ENCODE measurements around the gene PRR35.

PRR35 gene

DNA sequence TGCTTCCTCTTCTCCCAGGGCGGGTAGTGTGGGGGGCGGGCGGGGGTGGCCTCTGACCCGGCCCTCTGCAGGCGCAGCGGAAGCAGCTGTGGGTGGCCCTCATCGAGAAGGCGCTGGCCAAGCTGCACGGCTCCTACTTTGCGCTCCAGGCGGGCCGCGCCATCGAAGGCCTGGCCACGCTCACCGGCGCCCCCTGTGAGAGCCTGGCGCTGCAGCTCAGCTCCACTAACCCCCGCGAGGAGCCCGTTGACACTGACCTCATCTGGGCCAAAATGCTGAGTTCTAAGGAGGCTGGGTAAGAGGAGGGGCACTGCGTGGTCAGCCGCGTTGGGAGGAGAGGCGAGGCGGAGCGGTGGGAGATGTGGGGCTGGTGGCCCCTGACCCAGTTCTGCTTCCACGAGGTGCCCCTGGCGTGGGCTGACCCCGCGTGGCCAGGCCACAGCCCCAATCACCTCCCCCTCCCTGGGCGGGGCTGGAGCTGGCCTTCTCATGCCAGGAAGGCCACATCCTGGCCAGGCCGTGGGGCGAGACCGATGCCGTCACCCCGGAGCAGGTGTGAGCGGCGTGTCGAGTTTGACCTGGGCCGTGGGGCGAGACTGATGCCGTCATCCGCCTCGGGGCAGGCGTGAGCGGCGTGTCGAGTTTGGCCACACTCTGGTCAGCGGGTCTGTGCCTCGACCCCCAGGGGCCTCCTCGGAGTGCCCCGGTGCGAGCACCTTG is 10.5 kb upstream of the PRR35 start:
- DNase-seq: no peak

DNA sequence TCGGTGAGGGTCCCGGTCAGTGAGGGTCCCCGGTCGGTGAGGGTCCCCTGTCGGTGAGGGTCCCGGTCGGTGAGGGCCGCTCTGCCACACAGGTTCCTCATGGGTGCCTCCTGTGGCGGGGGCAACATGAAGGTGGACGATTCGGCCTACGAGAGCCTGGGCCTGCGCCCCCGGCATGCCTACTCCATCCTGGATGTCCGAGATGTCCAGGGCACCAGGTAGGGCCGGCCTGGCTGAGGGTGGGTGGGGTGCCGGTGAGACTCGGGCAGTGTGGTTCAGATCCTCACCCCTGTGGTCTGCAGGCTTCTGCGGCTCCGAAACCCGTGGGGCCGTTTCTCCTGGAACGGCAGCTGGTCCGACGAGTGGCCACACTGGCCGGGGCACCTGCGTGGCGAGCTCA is 9.0 kb upstream of the PRR35 start:
- DNase-seq: no peak

DNA sequence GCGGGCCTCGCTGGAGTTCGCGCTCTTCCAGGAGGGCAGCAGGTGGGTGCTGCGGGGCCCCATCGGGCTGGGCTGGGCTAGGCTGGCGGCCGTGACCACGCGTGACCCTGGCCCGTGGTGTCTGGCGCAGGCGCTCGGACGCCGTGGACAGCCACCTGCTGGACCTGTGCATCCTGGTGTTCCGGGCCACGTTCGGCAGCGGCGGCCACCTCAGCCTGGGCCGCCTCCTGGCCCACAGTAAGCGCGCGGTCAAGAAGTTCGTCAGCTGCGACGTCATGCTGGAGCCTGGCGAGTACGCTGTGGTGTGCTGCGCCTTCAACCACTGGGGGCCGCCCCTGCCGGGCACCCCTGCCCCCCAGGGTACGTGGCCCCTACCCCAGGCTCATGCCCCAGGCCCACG is 8.0 kb upstream of the PRR35 start:
- no peak for DNase-seq

DNA sequence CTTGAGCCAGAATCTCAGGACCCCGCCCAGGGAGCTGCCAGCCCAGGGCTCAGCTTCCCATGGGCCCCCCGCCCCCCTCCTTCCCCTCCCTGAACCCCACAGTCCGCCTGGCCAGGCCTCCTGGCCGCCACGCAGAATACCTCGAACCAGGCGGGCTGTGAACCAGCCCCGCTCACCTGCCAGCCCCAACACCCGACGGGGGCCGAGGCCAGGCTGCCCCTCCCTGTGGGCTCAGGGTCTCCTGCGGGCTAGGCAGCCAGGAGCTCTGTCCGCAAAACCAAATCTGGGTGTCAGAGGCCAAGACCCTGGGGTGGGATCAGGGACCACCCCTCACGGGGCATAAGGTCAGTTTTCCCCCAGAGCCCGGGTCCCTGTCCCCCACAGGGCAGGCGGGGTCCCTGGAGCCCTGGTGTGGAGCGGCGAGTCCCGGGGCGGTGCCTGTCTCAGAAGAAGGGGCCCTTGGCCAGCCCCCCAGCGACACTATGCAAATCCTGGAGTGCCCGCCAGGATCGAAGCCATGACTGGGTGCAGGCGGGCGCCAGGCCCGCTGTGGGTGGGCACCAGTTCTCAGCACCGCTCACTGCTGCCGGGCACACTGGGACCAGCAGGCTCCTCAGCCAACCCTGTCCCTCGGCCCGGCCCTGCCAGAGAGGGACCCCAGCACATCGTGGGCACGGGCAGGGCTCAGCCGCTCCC is 6.4 kb upstream of the PRR35 start:
- no peak for DNase-seq

DNA sequence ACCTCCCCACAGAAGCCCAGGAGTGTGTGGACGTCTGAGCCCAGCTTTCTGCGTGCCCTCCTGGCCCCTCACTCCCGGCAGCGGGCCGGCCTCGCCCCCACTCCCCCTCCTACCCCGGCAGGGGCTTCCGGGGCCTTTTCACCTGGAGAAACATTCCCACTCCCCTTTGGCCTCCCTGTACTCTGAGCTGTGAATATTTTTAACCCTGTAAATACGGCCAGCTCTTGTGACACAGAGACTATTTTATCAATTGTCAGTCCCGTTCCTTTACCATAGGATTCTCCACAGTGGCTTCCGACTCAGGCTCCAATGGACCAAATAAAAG is 5.9 kb upstream of the PRR35 start:
- no peak for DNase-seq

DNA sequence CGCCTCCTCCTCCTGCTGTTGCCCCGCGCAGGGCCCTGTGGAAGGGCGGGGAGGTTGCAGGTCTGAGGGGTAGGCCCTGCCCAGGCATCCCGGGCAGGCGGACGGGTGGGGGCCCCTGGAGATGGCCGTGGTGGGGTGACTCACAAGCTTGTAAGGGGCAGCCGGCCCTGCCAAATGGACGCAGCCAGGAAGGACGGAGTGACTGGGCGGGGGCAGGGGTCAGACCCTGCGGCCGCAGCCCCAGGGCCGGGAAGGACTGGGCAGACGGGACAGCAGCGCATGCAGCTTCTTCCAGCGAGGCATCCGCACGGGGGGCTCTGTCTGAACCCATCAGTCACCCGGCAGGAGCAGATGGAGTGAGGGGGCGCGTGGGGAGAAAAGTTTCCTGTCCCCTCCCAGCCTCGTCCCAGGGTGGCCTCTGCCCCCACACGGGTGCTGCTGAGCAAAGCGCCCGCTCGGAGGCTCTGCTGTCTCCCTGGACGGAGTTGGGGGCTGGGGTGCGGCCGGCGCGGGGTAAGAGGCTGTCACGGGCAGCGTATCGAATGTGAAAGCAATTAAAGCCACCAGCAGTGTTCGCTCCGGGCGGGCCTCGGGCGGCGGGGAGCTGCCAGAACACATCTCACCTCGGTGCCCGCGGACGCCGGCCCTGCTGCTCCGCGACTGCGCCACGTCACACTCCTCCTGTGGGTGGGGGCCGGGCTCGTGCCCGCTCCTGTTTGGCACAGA is 5.4 kb upstream of the PRR35 start:
- no peak for DNase-seq

DNA sequence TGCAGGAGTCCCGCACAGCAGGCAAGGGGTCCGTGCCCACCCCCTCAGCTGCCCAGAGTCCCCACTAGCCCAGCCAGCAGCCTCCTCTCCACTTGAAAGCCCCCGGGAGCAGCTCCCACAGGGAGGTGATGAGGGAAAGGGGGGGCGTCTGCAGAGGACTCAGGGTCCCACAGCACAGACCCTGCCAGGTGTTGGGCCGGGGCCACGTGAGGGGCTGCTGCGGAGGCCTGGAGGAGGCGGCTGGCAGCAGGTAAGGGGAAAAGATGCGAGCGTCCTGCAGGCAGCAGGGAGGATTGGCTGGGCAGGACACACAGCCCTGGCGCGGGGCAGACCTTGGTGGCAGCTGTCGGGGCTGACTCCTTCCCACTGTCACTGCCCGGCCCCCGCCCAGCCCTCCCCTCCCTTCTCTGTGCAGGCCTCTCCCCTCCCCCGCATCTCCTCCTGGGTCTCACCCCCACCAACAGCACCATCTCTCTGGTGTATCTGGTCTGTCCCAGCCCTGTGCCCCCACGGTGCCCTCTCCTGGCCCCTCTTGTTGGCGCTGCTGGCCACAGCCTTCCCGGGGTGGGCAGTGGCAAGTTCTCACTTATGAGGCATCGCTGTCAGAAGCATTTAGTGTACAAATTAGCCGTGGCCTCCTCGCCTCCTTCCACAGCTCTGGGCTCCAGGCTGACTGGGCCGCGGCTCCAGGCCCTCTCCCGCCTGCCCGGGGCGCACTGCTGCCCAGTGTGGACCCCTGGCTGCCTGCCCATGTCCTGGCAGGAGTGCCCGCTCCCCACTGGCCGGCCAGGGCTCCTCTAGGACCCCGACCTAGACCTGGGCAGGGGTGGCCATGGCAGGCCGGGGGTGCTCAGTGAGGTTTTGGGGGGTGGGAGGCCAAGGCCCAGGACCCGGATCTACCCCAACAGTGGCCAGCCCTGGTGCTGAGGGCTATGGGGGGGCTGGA is 4.4 kb upstream of the PRR35 start:
- DNase-seq: no peak

DNA sequence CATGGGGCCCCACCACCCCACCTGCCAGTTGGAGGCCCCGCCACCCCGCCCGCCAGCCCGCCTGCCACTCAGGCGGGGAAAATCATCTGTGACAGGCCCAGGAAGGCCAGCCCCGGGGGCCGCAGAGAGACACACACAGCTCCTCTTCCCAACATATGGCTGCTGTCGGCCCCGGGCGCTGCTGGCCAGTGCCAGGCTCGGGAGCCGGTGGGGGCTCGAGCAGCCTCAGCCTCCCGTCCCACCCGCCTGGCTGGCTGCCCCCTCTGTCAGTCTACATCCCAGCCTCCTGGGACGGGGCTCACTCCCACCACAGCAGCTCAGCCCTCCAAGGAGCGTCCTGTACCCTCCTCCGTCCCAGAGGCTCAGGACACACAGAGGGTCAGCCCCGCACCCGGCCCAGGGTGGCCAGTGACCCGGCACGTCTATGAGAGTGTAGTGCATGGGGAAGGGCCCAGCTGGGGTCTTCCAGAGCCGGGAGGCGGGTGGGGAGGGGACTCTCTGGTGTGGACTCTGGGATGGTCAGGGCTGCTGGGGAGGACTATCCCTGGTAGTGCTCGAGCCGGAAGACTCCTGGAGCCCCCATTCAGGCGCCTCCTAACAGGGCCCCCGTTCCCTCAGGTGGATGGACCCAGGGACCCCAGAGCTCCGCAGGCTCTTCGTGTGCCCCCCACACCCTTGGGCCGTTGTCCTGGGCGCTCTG is 3.6 kb upstream of the PRR35 start:
- no peak for DNase-seq

DNA sequence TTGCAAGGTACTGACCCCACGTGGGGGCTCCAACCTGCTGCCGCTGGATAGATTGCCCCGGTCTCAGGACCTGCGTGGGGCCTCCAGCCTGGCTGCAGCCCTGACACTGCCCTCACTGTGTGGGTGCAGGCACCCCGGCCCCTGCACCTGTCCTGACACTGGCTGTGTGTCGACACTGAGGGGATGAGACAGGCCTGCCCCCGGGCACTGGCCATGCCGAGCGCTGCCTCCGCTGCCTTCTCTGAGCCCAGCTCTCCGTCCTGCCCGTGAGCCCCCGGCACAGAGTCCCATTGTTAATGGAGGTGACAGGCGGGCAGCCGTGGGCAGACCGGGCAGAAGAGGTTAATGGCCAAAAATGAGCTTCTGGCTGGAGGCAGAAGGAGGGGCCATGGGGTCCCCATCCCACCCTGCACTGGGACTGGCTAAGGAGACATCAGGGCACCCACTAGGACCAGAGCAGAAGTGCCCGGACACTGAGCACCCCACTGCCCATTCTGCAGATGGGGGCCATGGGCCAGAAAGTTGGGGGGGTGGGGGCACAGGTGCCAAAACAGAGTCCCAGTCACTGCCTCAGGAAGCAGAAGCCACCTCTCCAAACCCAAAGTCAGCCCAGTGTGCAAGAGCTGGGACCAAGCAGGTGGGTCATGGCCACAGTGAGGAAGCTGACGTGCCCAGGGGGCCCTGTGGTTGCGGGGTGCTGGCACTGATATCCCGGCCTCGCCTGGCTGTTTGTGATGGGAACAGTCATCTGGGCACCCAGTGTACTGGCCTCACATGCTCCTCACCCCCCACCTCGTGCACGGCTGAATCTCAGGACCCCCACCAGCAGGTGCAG is 2.5 kb upstream of the PRR35 start:
- DNase-seq: no peak

DNA sequence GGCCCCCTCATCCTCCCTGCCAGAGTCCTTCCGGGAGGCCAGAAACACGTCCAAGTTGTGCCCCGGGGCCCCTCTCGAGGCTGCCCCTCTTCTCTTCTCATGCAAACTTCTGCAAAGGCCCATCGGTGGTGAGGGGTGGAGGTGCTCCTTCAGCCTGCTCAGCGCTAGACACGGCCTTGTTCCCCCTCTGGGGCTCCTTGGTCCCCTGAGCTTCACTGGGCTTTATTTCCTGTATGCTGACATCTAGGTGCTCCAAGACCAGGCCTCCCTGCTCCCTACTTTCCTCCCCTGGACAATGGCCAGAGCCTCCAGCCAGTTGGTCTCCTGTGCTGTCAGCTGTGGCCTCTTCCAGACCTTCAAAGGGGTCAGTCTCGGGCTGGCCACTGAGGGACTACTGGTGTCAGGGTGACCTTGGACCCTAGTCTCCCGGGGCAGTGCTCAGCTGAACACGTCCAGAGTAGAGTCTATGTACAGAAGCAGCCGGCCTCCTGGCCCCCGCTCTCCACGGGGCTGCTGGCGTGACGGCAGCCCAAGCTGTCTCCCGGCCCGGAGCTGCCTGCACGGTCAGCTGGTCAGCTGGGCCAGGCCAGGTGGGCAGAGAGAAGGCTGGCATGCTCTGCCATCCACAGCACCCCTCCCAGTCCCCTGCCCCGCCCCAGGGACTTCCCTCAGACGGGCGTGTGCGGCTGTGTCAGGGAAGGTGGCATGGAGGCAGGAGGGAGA is 1.7 kb upstream of the PRR35 start:
- no peak for DNase-seq

DNA sequence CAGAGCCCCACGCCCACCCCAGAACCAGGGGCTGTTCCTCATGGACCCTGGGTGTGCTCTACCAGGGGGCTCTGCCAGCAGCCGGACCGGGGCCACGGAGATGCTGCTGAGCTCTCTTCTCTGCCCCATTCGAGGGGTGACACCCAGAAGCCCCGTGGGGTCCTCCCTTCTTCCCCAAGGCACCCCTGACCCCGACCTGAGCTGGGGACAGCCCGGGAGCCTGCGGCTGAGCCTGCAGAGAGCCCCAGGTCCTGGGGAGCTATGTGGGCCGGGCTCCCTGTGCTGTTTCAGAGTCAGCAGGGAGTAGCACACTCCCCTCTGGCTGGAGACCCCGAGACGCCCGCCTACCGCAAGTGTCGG is 1.2 kb upstream of the PRR35 start:
- DNase-seq: no peak

DNA sequence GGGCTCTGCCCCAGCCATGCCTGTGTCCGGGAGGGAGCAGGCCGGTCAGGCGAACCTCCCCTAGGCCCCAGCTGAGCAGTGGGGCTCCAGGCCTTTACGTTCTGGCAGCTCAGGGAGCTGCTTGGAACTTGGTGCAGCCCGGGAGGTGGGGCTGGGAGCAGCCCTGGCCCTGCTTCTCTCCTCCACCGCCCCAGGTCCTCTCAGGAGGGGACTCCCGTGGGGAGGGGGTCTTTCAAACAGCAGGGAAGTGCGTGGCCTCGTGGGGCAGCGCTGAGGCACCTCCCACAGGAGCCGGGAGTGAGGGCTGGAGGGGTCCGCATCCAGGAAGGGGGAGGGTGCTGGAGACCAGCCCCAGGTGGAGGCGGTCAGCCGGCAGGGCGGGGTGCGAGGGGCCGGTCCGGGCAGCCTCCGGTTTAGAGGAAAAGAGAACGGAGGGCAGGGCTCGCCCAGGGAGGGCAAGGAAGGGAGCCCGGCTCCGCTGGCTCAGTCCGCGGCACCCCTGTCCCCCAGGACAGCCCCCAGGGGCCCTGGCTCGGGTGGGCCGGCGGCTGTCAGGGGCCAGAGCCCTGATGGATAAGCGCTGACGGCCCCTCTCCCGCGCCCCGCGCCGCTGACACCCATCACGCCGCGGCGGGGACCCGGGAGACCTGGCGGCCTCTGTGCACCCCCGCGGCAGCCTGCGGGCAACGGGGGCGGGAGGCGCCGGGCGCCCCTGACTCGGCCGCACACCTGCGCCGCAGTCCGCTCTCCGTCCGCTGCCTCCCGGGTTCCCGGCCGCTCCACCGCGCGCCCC is 587 bp upstream of the PRR35 start:
- DNase-seq: no peak

DNA sequence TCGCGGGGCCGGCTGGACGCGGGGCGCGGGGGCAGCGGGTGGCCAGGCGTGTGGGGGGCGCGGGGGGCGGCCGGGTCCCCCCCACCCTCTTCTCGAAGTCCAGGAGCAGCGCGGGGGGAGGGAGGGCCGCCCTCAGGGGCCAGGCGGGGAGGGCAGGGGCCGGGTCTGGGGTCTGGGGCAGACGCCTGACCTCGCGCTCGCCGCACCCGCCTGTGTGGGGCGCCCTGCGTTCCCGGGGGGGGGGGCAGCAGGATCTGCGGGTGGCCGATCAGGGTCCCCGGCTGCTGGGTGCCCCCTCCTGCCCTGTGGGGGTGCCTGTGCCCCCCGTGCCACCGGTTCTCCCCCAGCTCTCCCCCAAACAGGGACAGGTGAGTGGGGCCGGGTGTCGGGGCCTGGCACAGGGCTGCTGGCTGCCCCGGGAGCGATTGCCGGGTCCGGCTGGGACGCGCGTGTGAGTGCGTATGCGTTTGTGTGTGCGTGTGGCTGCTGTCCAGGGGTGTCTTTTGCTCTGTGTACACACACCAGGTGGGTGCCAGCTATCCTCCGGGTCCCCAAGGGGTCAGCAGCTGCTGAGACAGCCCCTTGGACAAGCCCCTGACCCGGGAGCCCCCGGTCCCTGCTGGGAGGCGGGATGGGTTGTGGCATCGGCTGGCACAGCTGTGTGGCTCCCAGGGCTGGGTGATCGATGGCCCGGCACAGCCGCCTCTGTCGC is 663 bp downstream of the PRR35 start:
- DNase-seq: no peak

DNA sequence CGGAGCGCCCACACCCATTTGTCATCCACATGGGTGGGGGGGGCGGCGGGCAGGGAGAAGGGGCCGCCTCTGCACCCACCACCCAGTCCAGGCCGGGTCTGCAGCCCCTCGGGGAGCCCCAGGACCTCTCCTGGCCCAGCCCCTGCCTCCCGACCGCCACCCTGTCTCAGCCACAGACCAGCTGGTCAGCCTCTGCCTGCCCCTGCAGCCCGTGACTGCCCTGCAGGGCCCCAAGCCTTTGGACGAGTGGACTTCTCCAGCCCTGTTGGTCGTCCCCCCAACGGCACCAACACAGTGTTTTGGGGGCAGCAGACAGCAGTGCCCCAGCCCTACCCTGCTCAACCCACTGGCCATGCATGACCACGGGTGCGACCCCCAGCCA is 1.2 kb downstream of the PRR35 start:
- DNase-seq: no peak

DNA sequence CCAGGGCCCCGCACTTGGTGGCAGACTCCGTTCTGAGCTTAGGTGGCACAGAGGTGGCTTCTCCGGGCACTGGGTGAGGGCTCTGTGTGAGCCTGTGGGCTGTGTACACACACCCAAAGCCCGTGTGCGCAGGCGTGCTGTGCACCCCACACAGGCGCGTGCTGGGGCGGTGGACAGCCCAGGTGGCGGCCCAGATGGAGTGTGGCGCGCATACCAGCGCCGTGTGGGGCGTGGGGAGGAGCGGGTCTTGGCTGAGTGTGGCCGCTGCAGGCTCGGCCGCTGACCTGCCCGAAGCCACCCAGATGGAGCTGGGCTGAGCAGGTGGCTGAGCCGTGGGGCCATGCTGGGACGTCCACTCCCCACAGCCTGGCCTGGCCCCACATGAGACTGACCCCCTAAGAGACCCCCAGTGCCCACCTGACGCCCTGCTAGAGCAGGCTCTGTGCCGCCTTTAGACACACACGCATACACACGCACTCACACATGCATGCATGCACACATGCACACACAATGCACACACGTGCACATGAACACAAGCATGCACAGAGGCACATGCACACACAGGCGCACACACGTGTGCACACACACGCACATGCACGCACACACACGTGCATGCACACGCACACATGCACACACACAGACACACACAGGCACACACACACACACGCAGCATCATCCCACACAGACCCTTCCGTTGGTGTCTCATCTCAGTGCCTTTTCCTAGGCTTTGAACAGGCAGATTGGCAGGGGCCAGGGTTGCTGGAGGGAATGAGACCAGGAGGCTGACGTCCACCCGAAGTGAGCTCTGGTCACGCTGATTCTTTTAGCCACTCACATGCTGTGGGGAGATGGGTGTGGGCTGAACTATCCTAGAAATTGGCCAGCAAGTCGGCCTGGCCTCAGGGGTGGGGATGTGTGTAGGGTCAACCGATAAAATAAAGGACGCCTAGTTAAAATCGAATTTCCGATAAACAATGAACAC is 2.1 kb downstream of the PRR35 start:
- DNase-seq: no peak

DNA sequence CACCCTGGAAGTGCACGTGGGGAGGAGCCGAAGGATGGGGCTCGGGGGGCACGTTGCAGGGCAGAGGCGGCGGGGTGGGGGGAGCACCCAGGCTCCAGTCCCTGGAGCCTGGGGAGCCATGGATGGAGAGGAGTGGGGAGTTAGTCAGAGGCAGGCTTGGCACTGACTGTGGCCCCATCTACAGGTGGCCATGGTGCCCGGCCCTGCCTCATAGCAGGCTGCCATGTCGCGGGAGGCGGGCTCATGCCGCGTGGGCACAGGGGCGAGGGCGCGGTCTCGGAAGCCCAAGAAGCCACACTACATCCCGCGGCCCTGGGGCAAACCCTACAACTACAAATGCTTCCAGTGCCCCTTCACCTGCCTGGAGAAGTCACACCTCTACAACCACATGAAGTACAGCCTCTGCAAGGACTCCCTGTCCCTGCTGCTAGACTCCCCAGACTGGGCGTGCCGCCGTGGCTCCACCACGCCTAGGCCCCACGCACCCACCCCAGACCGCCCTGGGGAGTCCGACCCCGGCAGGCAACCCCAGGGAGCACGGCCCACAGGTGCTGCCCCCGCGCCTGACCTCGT is 3.0 kb downstream of the PRR35 start:
- DNase-seq: no peak

DNA sequence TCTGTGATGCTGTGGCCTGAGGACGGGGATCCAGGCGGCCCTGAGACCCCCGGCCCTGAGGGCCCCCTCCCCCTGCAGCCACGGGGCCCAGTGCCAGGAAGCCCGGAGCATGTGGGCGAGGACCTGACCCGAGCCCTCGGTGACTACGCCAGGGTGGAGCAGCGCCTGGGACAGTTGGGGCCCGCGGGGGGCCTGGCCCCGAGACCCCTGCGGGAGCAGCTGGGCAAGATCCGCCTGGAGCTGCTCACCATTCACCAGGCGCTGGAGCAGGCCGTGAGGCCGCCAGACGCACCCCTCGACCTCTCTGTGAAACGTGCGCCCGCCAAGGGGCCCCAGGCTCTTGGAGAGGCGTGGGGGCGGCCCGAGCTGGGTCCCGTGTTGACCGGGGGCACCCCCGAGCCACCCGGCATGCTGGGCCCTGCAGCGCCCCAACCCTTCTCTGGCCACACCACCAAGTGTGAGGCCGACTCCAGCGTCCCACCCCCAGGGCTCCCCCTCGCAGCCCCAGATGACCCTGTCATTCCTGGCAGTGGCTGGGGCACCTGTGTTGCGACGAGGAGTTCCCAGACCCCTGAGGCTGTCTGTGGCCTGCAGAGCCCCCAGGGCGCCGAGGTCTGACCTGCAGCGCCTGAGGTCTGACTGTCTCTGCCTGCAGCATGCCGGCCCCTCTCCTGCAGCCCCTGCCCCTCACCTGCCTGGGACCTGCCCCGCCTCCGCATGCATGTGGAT is 4.7 kb downstream of the PRR35 start:
- no peak for DNase-seq
